B cell (primary cell): ENCODE results near the gene NPAS3. TPM values are rescaled to one million over a fixed set of nuclear protein-coding genes. Genes with fewer than 3 reads are reported as not detected.

Experiments used
- ATAC-seq: fragments of 200-7000 bp; cut with Tn5 transposase; one replicate; pipeline ENCODE4 v1.10.0; 2021; ENCODE audit warnings: low read depth, mild to moderate bottlenecking, moderate number of reproducible peaks, moderate library complexity
- CTCF ChIA-PET: fragments of 350-600 bp; sonication (Branson Sonifier 250); formaldehyde crosslinking; loops from one replicate; lab custom pipeline; 2021; ENCODE audit warnings: antibody characterized with exemption, inconsistent platforms; lab: Charles Lee
- POLR2A ChIA-PET: fragments of 350-600 bp; sonication (Branson Sonifier 250); formaldehyde crosslinking; loops from one replicate; lab custom pipeline; 2021; ENCODE audit warnings: antibody characterized with exemption; lab: Charles Lee
- DNase-seq: peaks from one replicate; pipeline ENCODE4 v3.0.0; 2013
- H2AFZ ChIP-seq: 2 replicates; pipeline ENCODE4 v1.6.1; 2012; ENCODE audit warnings: mild to moderate bottlenecking, low read depth, low read length; ENCODE audit not compliant: insufficient read depth, poor library complexity, severe bottlenecking
- H3K27ac ChIP-seq, 2 donors: 1 replicate in 1 of 2; 2 replicates in 1 of 2; pipeline ENCODE4 v1.5.1; 2012 to 2013; ENCODE audit warnings: low read length in 2 of 2, mild to moderate bottlenecking in 2 of 2, moderate library complexity in 1 of 2
- H3K27me3 ChIP-seq, 4 experiments: fragments of 200-600 bp in 1 of 4; sonication (generic) in 1 of 4; replicated peaks in 1 of 4; 1 replicate in 2 of 4; 2 replicates in 2 of 4; pipeline versions ENCODE4 v1.6.1 to v1.7.0; 2013 to 2016; ENCODE audit warnings: low read length in 3 of 4, mild to moderate bottlenecking in 2 of 4, mixed read lengths in 1 of 4, moderate library complexity in 1 of 4; ENCODE audit not compliant: insufficient read depth in 4 of 4, control insufficient read depth in 3 of 4; ENCODE audit errors: control extremely low read depth in 1 of 4
- H3K36me3 ChIP-seq, 2 experiments: replicated peaks in 1 of 2; 1 replicate in 1 of 2; 2 replicates in 1 of 2; pipeline versions ENCODE4 v1.6.1 to v1.7.1; 2013; ENCODE audit warnings: low read length in 1 of 2; ENCODE audit not compliant: insufficient read depth in 2 of 2, control insufficient read depth in 1 of 2; ENCODE audit errors: control extremely low read depth in 1 of 2, extremely low read depth in 1 of 2
- H3K4me1 ChIP-seq, 2 donors: fragments of 200-600 bp in 1 of 2; sonication (generic) in 1 of 2; 1 replicate in 1 of 2; 2 replicates in 1 of 2; pipeline versions ENCODE4 v1.5.1 to v1.6.1; 2013 to 2017; ENCODE audit warnings: low read length in 2 of 2; ENCODE audit not compliant: control insufficient read depth in 2 of 2, insufficient read depth in 2 of 2
- H3K4me2 ChIP-seq: replicated peaks from 2 replicates; pipeline ENCODE3; 2012; ENCODE audit warnings: mild to moderate bottlenecking, low read depth, low read length; ENCODE audit not compliant: poor library complexity, severe bottlenecking
- H3K4me3 ChIP-seq, 5 experiments: fragments of 200-600 bp in 1 of 5; sonication (generic) in 1 of 5; 1 replicate in 3 of 5; 2 replicates in 2 of 5; pipeline versions ENCODE4 v1.5.1 to v1.7.0; 2011 to 2016; ENCODE audit warnings: low read length in 4 of 5, mild to moderate bottlenecking in 4 of 5, low read depth in 2 of 5, control low read depth in 1 of 5, moderate library complexity in 1 of 5; ENCODE audit not compliant: insufficient read depth in 1 of 5; ENCODE audit errors: control extremely low read depth in 1 of 5, extremely low read depth in 1 of 5
- H3K79me2 ChIP-seq: fragments of 200-600 bp; sonication (generic); one replicate; pipeline ENCODE4 v1.6.0; 2016; ENCODE audit warnings: low read length; ENCODE audit not compliant: control insufficient read depth, insufficient read depth
- H3K9ac ChIP-seq: fragments of 200-600 bp; sonication (generic); 2 replicates; pipeline ENCODE4 v1.6.1; 2017; ENCODE audit warnings: mild to moderate bottlenecking, low read length, moderate library complexity
- H3K9me3 ChIP-seq, 3 donors: one replicate each; pipeline versions ENCODE4 v1.6.1 to v1.7.1; 2013; ENCODE audit warnings: low read length in 2 of 3; ENCODE audit not compliant: control insufficient read depth in 2 of 3, insufficient read depth in 1 of 3; ENCODE audit errors: control extremely low read depth in 1 of 3
- H4K20me1 ChIP-seq: 2 replicates; pipeline ENCODE4 v1.6.0; 2012; ENCODE audit warnings: mild to moderate bottlenecking, low read length; ENCODE audit not compliant: insufficient read depth, control insufficient read depth, poor library complexity, severe bottlenecking
- H3K27ac Mint-ChIP-seq: one replicate; pipeline ENCODE4 v1.8.0; 2021; ENCODE audit warnings: mixed read lengths
- H3K27me3 Mint-ChIP-seq: one replicate; pipeline ENCODE4 v1.8.0; 2021; ENCODE audit warnings: mixed read lengths
- H3K4me1 Mint-ChIP-seq: one replicate; pipeline ENCODE4 v1.8.0; 2021; ENCODE audit warnings: mixed read lengths
- H3K4me3 Mint-ChIP-seq: one replicate; pipeline ENCODE4 v1.8.0; 2021; ENCODE audit warnings: mixed read lengths
- H3K9me3 Mint-ChIP-seq: one replicate; pipeline ENCODE4 v1.8.0; 2022; ENCODE audit warnings: mixed read lengths; ENCODE audit not compliant: insufficient read depth
- EZH2 ChIP-seq: IDR thresholded peaks from 2 replicates; pipeline ENCODE4 v1.6.1; 2012; ENCODE audit warnings: borderline replicate concordance, low read depth, mild to moderate bottlenecking, moderate library complexity, low read length; ENCODE audit not compliant: insufficient read depth, poor library complexity, severe bottlenecking
- WGBS: methylation state at CpG from one replicate; pipeline ENCODE4 v1.1.5; 2013; ENCODE audit warnings: missing lambda C conversion rate; ENCODE audit not compliant: insufficient coverage; 5-methylcytosine and 5-hydroxymethylcytosine counted together
- intact Hi-C: fragments of 100-400 bp; cut with micrococcal nuclease; formaldehyde crosslinking; loops from one replicate; pipeline ENCODE4 v1.10.0; 2022
- polyA plus RNA-seq: library from polyadenylated mRNA; depleted of rRNA; stranded (reverse); fragments of >200 nt; gene quantifications from 2 replicates; pipeline ENCODE4 v1.2.3, GENCODE V29; 2012
- total RNA-seq, 2 donors: library from RNA; stranded (reverse); fragments of 120-200 nt in 1 of 2; gene quantifications; 1 replicate in 1 of 2; 2 replicates in 1 of 2; pipeline versions ENCODE4 v1.2.3 to v1.2.4, GENCODE V29; 2013 to 2022
- TF ChIP-seq, protein P1 (sequence below): fragments of 200-600 bp; IDR thresholded peaks from one replicate; pipeline ENCODE4 v1.8.0; 2022; ENCODE audit warnings: antibody characterized with exemption, mild to moderate bottlenecking

Gene NPAS3
- total and polyA plus RNA-seq, 2 donors (not counting 1 experiment from before 2014, with no cell fraction given) = not detected

GRCh38 chr14:33484264-33484663 is 545.6 kb downstream of the NPAS3 start:
- no peaks in the 10 kb centered on the region for H3K79me2 ChIP-seq
- H3K36me3 ChIP-seq = no peaks in the 10 kb centered on the region
- no peaks in the 10 kb centered on the region for H3K27me3 Mint-ChIP-seq
- ChIA-PET POLR2A (no interaction called here), CTCF (no interaction called here)
- peaks cover 0 to 4% (median 0%) of the 10 kb centered on the region in 4 experiments for H3K27me3 ChIP-seq
- H2AFZ ChIP-seq = peak overlapping the region; percentile 4
- H3K4me2 ChIP-seq = no peak overlapping the region
- H3K9me3 Mint-ChIP-seq = no peaks in the 10 kb centered on the region
- peaks cover 0 to 2% (median 0%) of the 10 kb centered on the region in 3 donors for H3K9me3 ChIP-seq
- DNase-seq (no peak), ATAC-seq (no peak)
- H3K4me3 Mint-ChIP-seq = no peak overlapping the region
- H3K4me3 ChIP-seq = no peak overlapping the region
- WGBS = 0% methylated on average over 1 of the region's 5 CpGs
- no peaks in the 10 kb centered on the region for H4K20me1 ChIP-seq
- no peak overlapping the region for H3K27ac ChIP-seq
- H3K27ac Mint-ChIP-seq = no peak overlapping the region
- intact Hi-C loops = no loop called here
- no peak overlapping the region for H3K9ac ChIP-seq
- H3K4me1 ChIP-seq = no peaks in the 10 kb centered on the region
- TF ChIP-seq EZH2 = no peak
- TF ChIP-seq, protein P1, sequence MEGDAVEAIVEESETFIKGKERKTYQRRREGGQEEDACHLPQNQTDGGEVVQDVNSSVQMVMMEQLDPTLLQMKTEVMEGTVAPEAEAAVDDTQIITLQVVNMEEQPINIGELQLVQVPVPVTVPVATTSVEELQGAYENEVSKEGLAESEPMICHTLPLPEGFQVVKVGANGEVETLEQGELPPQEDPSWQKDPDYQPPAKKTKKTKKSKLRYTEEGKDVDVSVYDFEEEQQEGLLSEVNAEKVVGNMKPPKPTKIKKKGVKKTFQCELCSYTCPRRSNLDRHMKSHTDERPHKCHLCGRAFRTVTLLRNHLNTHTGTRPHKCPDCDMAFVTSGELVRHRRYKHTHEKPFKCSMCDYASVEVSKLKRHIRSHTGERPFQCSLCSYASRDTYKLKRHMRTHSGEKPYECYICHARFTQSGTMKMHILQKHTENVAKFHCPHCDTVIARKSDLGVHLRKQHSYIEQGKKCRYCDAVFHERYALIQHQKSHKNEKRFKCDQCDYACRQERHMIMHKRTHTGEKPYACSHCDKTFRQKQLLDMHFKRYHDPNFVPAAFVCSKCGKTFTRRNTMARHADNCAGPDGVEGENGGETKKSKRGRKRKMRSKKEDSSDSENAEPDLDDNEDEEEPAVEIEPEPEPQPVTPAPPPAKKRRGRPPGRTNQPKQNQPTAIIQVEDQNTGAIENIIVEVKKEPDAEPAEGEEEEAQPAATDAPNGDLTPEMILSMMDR = no peak
- H3K4me1 Mint-ChIP-seq = peaks cover 4% of the 10 kb centered on the region

GRCh38 chr14:33486332-33486890 is 547.7 kb downstream of the NPAS3 start:
- CTCF ChIA-PET = no interaction called here
- no peaks in the 10 kb centered on the region for H3K4me1 ChIP-seq
- H3K4me2 ChIP-seq = no peak overlapping the region
- no peaks in the 10 kb centered on the region for H3K36me3 ChIP-seq
- Mint-ChIP-seq H3K9me3 (no peaks in the 10 kb centered on the region), H3K27me3 (no peaks in the 10 kb centered on the region), H3K4me3 (no peak overlapping the region), H3K4me1 (peaks cover 4% of the 10 kb centered on the region), H3K27ac (no peak overlapping the region)
- H3K79me2 ChIP-seq = no peaks in the 10 kb centered on the region
- intact Hi-C loops = no loop called here
- H3K4me3 ChIP-seq = no peak overlapping the region
- no peak overlapping the region for H3K27ac ChIP-seq
- DNase-seq (no peak), ATAC-seq (no peak)
- 100% methylated on average over 1 of the region's 2 CpGs for WGBS
- H3K9me3 ChIP-seq = peaks cover 0 to 2% (median 0%) of the 10 kb centered on the region in 3 donors
- H4K20me1 ChIP-seq = no peaks in the 10 kb centered on the region
- peaks cover 0 to 4% (median 0%) of the 10 kb centered on the region in 4 experiments for H3K27me3 ChIP-seq
- H3K9ac ChIP-seq = no peak overlapping the region
- POLR2A ChIA-PET = no interaction called here
- TF ChIP-seq, protein P1 = no peak
- no peak for TF ChIP-seq EZH2
- no peak overlapping the region for H2AFZ ChIP-seq
